Endothelial cell of umbilical vein (primary cell): ENCODE measurements around the gene ZFAND2B. TPM values are rescaled to one million over a fixed set of nuclear protein-coding genes. Genes with fewer than 3 reads are reported as not detected.

Experiments
- BruUV-seq: library from RNA; stranded (reverse); fragments of 400-500 nt; replicated peaks from 2 replicates; lab custom pipeline; 2021; lab: Mats Ljungman, UMichigan
- CTCF ChIA-PET: fragments of 300-600, 350-600 bp; sonication (Branson Sonifier 250); formaldehyde crosslinking; loops from one replicate; lab custom pipeline; 2021; ENCODE audit warnings: antibody characterized with exemption, inconsistent platforms; lab: Charles Lee
- POLR2A ChIA-PET: fragments of 300-600, 350-600 bp; sonication (Branson Sonifier 250); formaldehyde crosslinking; loops from one replicate; lab custom pipeline; 2021; ENCODE audit warnings: antibody characterized with exemption, inconsistent platforms; lab: Charles Lee
- DNase-seq: peaks from one replicate; pipeline ENCODE4 v3.0.0-alpha.2; 2011; ENCODE audit warnings: low read depth, low spot score
- FAIRE-seq: peaks from 2 replicates; lab custom pipeline; 2011; peaks lifted over from hg19 to GRCh38; lab: Jason Lieb, UNC
- H2AFZ ChIP-seq: 2 replicates; pipeline ENCODE4 v1.6.0; 2012; ENCODE audit warnings: low read depth, low read length, control low read depth, inconsistent platforms
- H3K27ac ChIP-seq: 2 replicates; pipeline ENCODE4 v1.5.1; 2011; ENCODE audit warnings: low read depth, mild to moderate bottlenecking, control low read depth, low read length, moderate library complexity; ENCODE audit not compliant: insufficient read depth
- H3K27me3 ChIP-seq, 2 experiments: 2 replicates each; pipeline versions ENCODE4 v1.6.0 to v1.6.1; 2011; ENCODE audit warnings: low read length in 2 of 2, mixed read lengths in 1 of 2; ENCODE audit not compliant: control insufficient read depth in 2 of 2, insufficient read depth in 2 of 2
- H3K36me3 ChIP-seq, 2 experiments: 2 replicates in 1 of 2; 3 replicates in 1 of 2; pipeline ENCODE4 v1.5.1; 2011; ENCODE audit warnings: low read length in 2 of 2, mild to moderate bottlenecking in 1 of 2, moderate library complexity in 1 of 2; ENCODE audit not compliant: control insufficient read depth in 2 of 2, insufficient read depth in 2 of 2; ENCODE audit errors: extremely low read depth in 1 of 2
- H3K4me1 ChIP-seq: 3 replicates; pipeline ENCODE4 v1.5.1; 2011; ENCODE audit warnings: mild to moderate bottlenecking, low read length; ENCODE audit not compliant: control insufficient read depth, insufficient read depth; ENCODE audit errors: extremely low read depth
- H3K4me2 ChIP-seq: 2 replicates; pipeline ENCODE4 v1.6.1; 2011; ENCODE audit warnings: low read length, control low read depth, mixed read lengths; ENCODE audit not compliant: insufficient read depth
- H3K4me3 ChIP-seq, 3 experiments: fragments of 200-600 bp in 1 of 3; sonication (generic), shearing (Covaris generic) in 1 of 3; replicated peaks in 1 of 3; 2 replicates each; pipeline ENCODE4 v1.5.1; 2011 to 2016; ENCODE audit warnings: control low read depth in 3 of 3, low read length in 3 of 3, mild to moderate bottlenecking in 2 of 3, inconsistent platforms in 1 of 3, low read depth in 1 of 3, moderate library complexity in 1 of 3; ENCODE audit not compliant: insufficient read depth in 1 of 3
- H3K79me2 ChIP-seq: 2 replicates; pipeline ENCODE4 v1.6.0; 2012; ENCODE audit warnings: low read length, inconsistent platforms; ENCODE audit not compliant: control insufficient read depth, insufficient read depth
- H3K9ac ChIP-seq: replicated peaks from 2 replicates; pipeline ENCODE3; 2011; ENCODE audit warnings: low read length, control low read depth; ENCODE audit not compliant: insufficient read depth; ENCODE audit errors: extremely low read depth
- H3K9me1 ChIP-seq: replicated peaks from 3 replicates; pipeline ENCODE4 v1.6.0; 2011; ENCODE audit warnings: mild to moderate bottlenecking, low read length; ENCODE audit not compliant: control insufficient read depth, insufficient read depth; ENCODE audit errors: extremely low read depth
- H3K9me3 ChIP-seq: replicated peaks from 2 replicates; pipeline ENCODE4 v1.5.1; 2012; ENCODE audit warnings: low read length, inconsistent platforms; ENCODE audit not compliant: control insufficient read depth, insufficient read depth
- H4K20me1 ChIP-seq: replicated peaks from 2 replicates; pipeline ENCODE3; 2011; ENCODE audit warnings: mild to moderate bottlenecking, low read length; ENCODE audit not compliant: control insufficient read depth, insufficient read depth; ENCODE audit errors: extremely low read depth
- EZH2 ChIP-seq: IDR thresholded peaks from 2 replicates; pipeline ENCODE4 v1.6.1; 2012; ENCODE audit warnings: borderline replicate concordance, low read depth, mild to moderate bottlenecking, moderate library complexity, low read length, inconsistent platforms; ENCODE audit not compliant: severe bottlenecking
- FOS ChIP-seq: IDR thresholded peaks from 2 replicates; pipeline ENCODE4 v1.6.1; 2011; ENCODE audit warnings: mild to moderate bottlenecking, low read length, moderate library complexity, borderline replicate concordance; ENCODE audit not compliant: insufficient read depth
- GATA2 ChIP-seq: IDR thresholded peaks from 2 replicates; pipeline ENCODE4 v1.7.0; 2011; ENCODE audit warnings: low read depth, mild to moderate bottlenecking, moderate library complexity, mixed read lengths, low read length; ENCODE audit not compliant: insufficient read length, insufficient read depth
- JUN ChIP-seq: IDR thresholded peaks from 2 replicates; pipeline ENCODE4 v1.6.1; 2011; ENCODE audit warnings: borderline replicate concordance, low read depth; ENCODE audit not compliant: insufficient read length, insufficient read depth
- MYC ChIP-seq: IDR thresholded peaks from one replicate; pipeline ENCODE4 v1.6.1; 2011; ENCODE audit warnings: mild to moderate bottlenecking, low read depth, low read length
- POLR2A ChIP-seq: IDR thresholded peaks from 2 replicates; pipeline ENCODE4 v1.6.1; 2012; ENCODE audit warnings: low read depth, mild to moderate bottlenecking, control low read depth, low read length
- POLR2AphosphoS5 ChIP-seq: IDR thresholded peaks from 2 replicates; pipeline ENCODE4 v1.6.1; 2012; ENCODE audit warnings: low read depth, mild to moderate bottlenecking, control low read depth, low read length, moderate library complexity; ENCODE audit not compliant: insufficient read depth
- dilution Hi-C: fragments of 300-500 bp; cut with MboI; formaldehyde crosslinking; loops from one replicate; pipeline ENCODE4 v1.15.0; 2019; ENCODE audit warnings: low sequenced_read_pairs; ENCODE audit not compliant: extremely low pct_ligation_motif_present
- intact Hi-C: fragments of 100-400 bp; cut with micrococcal nuclease; formaldehyde crosslinking; loops from one replicate; pipeline ENCODE4 v1.10.0; 2022
- polyA plus RNA-seq, 4 experiments: library from polyadenylated mRNA; depleted of rRNA in 3 of 4; stranded (reverse) in 3 of 4; unstranded in 1 of 4; fragments of >200 nt; gene quantifications; 2 replicates each; pipeline versions ENCODE4 v1.2.1 to v1.2.3, GENCODE V29; 2011 to 2012; ENCODE audit warnings: missing spikeins in 1 of 4
- total RNA-seq: library from RNA; stranded (reverse); gene quantifications from 2 replicates; pipeline ENCODE4 v1.2.3, GENCODE V29; 2021
- TF ChIP-seq, protein P1 (sequence below): IDR thresholded peaks from 2 replicates; pipeline ENCODE4 v1.6.1; 2011; ENCODE audit not compliant: insufficient read depth, insufficient read length
- TF ChIP-seq, protein P2 (sequence below), 2 donors: IDR thresholded peaks; 1 replicate in 1 of 2; 2 replicates in 1 of 2; pipeline ENCODE4 v1.5.1; 2011; ENCODE audit warnings: low read length in 2 of 2, mild to moderate bottlenecking in 2 of 2, moderate library complexity in 2 of 2, control low read depth in 1 of 2, inconsistent platforms in 1 of 2, low read depth in 1 of 2; ENCODE audit not compliant: insufficient read depth in 1 of 2; ENCODE audit errors: extremely low read depth in 1 of 2

ZFAND2B gene
- total and polyA plus RNA-seq, 2 donors (not counting 3 experiments of a cell fraction or from before 2014, with no cell fraction given): 23.3 to 52.0 TPM

DNA sequence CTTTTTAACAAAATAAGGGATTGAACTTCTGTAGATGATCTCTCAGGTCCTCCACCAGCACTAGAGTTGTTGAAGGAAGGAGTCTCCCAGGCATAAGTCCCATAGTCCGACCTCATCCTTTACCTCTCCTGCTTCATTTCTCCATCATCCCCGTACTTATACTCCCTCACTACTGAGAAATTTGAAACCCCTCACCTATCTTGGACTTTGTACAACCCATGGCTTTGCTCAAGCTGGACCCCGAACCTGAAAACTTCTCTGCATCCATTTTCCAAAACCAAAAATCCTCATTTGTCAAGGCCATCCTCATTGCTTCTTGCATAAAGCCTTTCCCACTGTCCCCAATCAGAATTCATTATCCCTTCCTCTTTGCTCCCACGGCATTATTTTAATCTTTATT lies 45.5 kb upstream of the ZFAND2B start:
- intact Hi-C loops: loop anchor here (2.0 kb wide), 1 partner anchor 58 kb away; the partner anchor contains the start of gene ABCB6
- Histone ChIP-seq H3K9me1 (no peaks in the 10 kb centered on the region), H3K4me1 (peaks cover 10% of the 10 kb centered on the region), H2AFZ (peak overlapping the region; percentile 12), H3K27me3 (no peaks in the 10 kb centered on the region), H3K79me2 (no peaks in the 10 kb centered on the region), H3K4me2 (peak overlapping the region; percentile 37), H3K4me3 (peak overlapping the region in 1 of 3 experiments; percentile 16), H3K9me3 (no peaks in the 10 kb centered on the region), H3K9ac (no peak overlapping the region), H4K20me1 (no peaks in the 10 kb centered on the region), H3K36me3 (peaks cover 2 to 3% of the 10 kb centered on the region in 2 experiments), H3K27ac (no peak overlapping the region)
- ChIA-PET POLR2A (no interaction called here), CTCF (no interaction called here)
- no peak for FAIRE-seq
- dilution Hi-C loops: no loop called here
- TF ChIP-seq POLR2AphosphoS5 (no peak), FOS (no peak), MYC (no peak), JUN (no peak), GATA2 (no peak), POLR2A (no peak), EZH2 (no peak)
- TF ChIP-seq, protein P1, sequence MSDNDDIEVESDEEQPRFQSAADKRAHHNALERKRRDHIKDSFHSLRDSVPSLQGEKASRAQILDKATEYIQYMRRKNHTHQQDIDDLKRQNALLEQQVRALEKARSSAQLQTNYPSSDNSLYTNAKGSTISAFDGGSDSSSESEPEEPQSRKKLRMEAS: no peak
- TF ChIP-seq, protein P2, sequence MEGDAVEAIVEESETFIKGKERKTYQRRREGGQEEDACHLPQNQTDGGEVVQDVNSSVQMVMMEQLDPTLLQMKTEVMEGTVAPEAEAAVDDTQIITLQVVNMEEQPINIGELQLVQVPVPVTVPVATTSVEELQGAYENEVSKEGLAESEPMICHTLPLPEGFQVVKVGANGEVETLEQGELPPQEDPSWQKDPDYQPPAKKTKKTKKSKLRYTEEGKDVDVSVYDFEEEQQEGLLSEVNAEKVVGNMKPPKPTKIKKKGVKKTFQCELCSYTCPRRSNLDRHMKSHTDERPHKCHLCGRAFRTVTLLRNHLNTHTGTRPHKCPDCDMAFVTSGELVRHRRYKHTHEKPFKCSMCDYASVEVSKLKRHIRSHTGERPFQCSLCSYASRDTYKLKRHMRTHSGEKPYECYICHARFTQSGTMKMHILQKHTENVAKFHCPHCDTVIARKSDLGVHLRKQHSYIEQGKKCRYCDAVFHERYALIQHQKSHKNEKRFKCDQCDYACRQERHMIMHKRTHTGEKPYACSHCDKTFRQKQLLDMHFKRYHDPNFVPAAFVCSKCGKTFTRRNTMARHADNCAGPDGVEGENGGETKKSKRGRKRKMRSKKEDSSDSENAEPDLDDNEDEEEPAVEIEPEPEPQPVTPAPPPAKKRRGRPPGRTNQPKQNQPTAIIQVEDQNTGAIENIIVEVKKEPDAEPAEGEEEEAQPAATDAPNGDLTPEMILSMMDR (IDR thresholded peaks at IDR 0.05; ENCODE audit: extremely low read depth in 1 of 2, insufficient read depth in 1 of 2, low read depth in 1 of 2, low read length in 2 of 2): no peak
- no peak for DNase-seq
- BruUV-seq: no TSS peak
